HCT116 (cell line): ENCODE data around the gene KCNK4.

Experiments
- CTCF ChIP-seq, 3 experiments: fragments of 200-600 bp in 1 of 3; sonication (generic) in 1 of 3; IDR thresholded peaks in 2 of 3; conservative IDR thresholded peaks in 1 of 3; 2 replicates each; pipeline ENCODE4 v1.5.1; 2012 to 2017; ENCODE audit warnings: low read depth in 2 of 3, low read length in 2 of 3, antibody characterized with exemption in 1 of 3, borderline replicate concordance in 1 of 3, control low read depth in 1 of 3, mild to moderate bottlenecking in 1 of 3, mixed read lengths in 1 of 3, mixed run types in 1 of 3, moderate library complexity in 1 of 3; ENCODE audit not compliant: insufficient read depth in 1 of 3
- MAX ChIP-seq: IDR thresholded peaks from 2 replicates; pipeline ENCODE4 v1.6.1; 2012
- POLR2A ChIP-seq: IDR thresholded peaks from 2 replicates; pipeline ENCODE4 v1.7.0; 2011; ENCODE audit warnings: borderline replicate concordance; ENCODE audit not compliant: insufficient read depth, insufficient read length; ENCODE audit errors: extremely low read depth
- RAD21 ChIP-seq: IDR thresholded peaks from 2 replicates; pipeline ENCODE4 v1.6.1; 2012; ENCODE audit warnings: low read depth, mild to moderate bottlenecking
- SP1 ChIP-seq: IDR thresholded peaks from 2 replicates; pipeline ENCODE4 v1.6.1; 2012; ENCODE audit warnings: low read depth

GRCh38 chr11:64241491-64242374 lies 49.4 kb upstream of the KCNK4 start:
- TF ChIP-seq MAX = no peak
- peak; percentile 79 for TF ChIP-seq POLR2A
- TF ChIP-seq SP1 = no peak
- TF ChIP-seq CTCF (IDR thresholded peaks at IDR 0.05 in 2 of 3, conservative IDR thresholded peaks at IDR 0.05 in 1 of 3; ENCODE audit: borderline replicate concordance in 1 of 3, insufficient read depth in 1 of 3, low read depth in 2 of 3, low read length in 2 of 3) = no peak
- TF ChIP-seq RAD21 = no peak
